ENCODE results near the gene FBN3.

Gene FBN3

GRCh38 chr19:8148088-8148409, 1.3 kb downstream of the FBN3 start:
- no peak for DNase-seq

DNA sequence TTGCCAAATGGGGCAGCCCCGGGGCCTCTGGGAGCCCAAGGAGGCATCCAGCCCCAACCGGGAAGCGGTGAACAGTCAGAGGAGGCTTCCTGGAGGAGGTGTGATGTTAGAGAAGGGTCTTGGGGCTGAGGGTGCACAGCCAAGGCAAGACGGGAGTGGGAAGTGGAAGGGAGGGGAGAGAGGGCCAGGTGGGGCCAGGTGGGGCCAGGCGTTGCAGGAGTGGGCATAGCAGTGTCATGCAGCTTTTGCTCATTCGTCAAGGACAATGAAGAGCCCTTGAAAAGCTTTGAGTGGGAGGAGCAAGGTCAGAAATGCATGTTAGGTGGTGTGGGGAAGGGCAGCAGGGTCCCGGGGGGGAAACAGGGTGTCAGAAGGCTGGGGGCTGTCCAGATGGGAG, 1.8 kb downstream of the FBN3 start:
- DNase-seq: no peak

GRCh38 chr19:8146877-8147581, 2.4 kb downstream of the FBN3 start:
- no peak for DNase-seq

GRCh38 chr19:8144273-8144995, 5.0 kb downstream of the FBN3 start:
- no peak for DNase-seq

- DNase-seq: no peak
Observed at GRCh38 chr19:8143041-8143440, 6.4 kb downstream of the FBN3 start.

- no peak for DNase-seq
Observed at GRCh38 chr19:8142513-8142900, 6.9 kb downstream of the FBN3 start.

DNA sequence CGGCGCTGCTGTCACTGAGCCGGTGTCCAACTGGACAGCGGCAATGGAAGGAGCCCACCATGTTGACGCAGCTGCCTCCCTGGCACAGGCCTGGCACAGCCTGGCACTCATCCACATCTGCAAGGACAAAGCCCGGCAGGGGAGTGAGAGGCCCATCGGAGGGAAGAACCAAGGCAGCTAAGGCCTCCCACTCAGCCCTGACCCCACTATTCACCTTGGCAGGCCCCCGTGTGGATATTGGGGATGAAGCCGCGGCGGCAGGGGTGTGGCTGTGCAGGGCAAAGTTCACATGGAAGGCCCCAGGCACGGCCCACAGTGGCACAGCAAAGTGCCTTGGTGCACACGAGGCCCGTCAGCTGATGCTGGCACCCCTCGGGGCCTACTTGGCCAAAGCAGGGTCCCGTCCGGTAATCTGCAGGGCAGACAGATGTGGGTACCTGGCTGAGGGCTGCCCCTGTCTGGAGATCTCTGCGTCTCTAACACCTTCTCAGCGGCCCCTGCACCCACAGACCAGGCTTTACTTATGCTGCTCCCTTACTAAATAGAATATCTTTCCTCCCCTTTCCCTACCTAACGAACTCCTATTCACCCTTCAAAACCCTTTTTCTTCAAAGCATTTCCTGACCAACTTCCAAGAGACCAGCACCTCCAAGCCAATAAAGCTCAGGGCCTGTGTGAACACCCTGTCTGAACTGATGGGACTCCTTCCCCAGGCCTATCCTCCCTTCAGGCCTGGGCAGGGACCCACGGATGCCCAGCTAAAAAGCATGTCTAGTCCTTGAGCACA, 7.5 kb downstream of the FBN3 start:
- no peak for DNase-seq

- no peak for DNase-seq
Observed at GRCh38 chr19:8138201-8138600, 11.2 kb downstream of the FBN3 start.

GRCh38 chr19:8137425-8137824, 12.0 kb downstream of the FBN3 start:
- no peak for DNase-seq

DNA sequence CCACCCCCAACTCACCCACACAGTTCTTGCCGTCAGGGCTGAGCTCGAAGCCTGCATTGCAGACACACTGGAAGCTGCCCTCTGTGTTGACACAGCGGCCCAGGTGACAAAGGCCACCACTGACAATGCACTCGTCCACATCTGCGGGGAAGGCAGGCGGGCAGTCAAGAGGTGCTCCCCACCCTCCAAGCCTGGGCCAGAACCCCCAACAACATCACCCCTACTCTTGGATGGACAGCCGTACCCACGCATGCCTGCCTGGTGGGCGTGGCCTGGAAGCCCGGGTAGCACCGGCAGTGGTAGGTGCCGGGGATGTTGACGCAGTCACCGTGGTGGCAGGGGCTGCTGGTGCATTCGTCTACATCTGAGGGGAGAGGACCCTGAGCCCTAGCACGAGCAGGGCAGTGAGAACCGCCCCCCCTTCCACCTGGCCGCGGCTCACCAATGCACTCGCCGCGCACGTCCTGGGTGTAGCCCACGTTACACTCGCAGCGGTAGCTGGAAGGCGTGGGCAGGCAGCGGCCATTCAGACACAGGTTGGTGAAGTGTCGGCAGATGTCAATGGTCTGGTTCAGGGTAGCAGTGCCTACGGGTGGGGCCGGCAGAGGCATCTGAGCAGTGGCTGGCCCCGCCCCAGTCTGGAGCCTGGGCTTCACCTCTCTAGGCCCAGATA, 13.3 kb downstream of the FBN3 start:
- DNase-seq: no peak

DNA sequence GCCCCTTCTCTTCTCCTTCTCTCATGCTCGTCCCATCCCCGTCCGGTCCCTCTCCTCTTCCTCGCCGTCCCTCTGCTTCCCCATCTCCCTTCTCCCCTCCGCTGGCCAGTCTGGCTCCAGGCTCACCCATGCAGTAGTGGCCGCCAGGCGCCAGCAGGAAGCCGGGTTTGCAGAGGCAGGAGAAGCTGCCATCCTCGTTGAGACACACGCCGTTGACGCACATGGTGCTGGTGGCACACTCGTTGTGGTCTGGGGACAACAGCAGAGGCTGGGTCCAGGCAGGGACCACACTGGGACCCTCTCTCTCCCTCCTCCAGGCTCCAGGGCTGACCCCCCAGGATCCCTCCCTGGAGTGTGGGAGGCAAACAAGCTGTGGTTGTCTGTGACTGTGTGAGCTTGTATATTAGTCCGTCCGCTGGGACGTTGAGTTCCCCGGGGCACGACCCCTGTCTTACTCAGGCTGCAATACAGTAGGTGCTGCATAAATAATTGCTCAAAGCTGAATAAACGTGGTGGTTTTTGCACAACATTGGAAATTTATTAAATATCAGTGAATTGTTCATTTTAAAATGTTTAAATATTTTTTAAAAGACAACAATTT, 16.4 kb downstream of the FBN3 start:
- no peak for DNase-seq

- DNase-seq: no peak
Observed at GRCh38 chr19:8131517-8131916, 17.9 kb downstream of the FBN3 start.

DNA sequence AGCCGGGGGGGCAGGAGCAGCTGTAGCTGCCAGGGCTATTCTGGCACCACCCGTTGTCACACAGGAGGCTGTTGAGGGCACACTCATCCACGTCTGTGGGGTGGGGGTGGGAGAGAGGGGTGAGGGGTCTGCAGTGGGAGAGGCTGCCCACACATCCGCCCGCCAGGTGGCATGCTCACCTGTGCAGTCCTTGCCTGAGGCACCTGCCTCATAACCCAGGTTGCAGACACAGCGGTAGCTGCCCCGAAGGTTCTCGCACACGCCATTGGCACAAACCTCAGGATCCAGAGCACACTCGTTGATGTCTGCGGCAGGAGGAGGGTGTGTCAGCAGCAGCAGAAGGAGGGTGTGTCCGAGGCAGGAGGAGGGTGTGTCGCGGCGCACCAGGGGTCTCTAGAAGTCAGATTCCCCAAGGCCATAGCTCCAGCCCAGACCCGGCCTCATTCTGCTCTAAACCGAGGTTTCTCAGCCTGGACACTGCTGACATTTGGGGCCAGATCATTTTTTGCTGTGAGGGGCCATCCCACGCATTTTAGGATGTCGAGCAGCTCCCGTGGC, 20.3 kb downstream of the FBN3 start:
- DNase-seq: no peak

- no peak for DNase-seq
Observed at GRCh38 chr19:8128551-8128950, 20.8 kb downstream of the FBN3 start.

DNA sequence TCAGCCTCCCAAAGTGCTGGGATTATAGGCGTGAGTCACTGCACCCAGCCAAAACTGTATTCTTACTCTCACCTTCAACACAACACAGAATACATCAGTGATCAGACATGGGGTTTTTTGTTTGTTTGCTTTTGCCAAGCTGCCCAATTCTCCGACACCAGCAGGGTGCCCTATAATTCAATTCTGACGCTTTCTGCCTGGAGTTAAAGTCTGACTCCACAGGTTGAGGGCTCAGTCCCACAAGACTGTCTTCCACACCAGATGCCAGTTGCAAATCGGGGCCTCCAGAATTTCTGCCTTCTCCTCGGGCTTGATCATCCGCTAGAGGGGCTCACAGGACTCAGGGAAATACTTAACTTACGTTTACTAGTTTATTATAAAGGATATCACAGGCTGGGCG, 22.1 kb downstream of the FBN3 start:
- no peak for DNase-seq

DNA sequence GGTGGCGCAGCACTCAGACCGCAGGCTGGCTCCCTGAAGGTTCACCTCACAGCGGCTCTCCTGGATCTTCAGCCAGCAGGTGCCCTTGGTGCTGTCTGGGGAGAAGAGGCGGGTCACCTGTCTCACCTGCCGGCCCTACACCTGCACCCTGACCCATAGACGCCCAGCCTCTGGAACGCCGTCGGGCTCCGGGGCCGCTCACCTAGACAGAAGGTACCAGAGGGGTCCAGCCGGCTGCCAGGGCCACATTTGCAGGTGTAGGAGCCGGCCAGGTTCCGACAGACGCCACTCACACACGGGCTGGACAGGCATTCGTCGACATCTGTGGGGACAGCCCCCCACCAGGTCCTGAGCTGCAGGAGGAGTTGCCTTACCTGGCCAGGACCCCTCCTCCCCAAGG, 22.9 kb downstream of the FBN3 start:
- DNase-seq: no peak

DNA sequence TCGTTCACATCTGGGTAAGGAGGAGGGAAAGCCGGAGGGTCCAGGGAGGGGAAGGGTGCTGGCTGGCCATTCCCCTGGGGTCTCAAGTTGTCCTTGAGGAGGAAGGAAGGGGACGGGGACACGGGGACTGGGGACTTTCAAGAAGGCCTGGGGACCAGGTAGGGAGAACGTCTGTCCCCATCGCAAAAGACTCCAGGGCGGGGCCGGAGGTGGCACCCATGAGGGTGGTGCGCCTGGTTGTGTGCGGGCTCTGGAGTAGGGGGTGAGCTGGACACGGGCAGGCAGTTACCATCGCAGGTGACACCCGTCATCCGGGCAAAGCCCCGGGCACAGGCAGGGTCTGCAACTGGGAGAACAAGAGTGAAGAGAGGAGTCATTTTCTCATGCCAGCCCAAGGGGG, 23.4 kb downstream of the FBN3 start:
- DNase-seq: no peak

DNA sequence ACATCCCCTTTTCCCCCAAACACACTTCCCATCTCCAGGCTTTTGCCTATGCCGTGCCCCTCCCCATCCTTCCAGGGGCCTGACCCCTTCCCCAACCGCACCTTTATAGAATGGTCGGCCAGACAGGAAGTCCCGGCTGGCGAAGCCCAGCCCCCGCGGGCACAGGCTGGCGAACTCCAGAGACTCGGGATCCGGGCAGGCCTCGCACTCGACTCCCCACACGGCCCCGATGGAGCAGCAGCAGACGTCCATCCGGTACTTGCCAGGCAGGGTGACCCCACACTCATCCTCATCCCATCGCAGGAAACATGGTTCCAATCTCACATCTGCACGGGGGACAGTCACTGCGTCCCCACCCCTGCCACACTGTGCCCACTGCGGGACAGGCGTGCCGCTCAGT, 25.7 kb downstream of the FBN3 start:
- no peak for DNase-seq

DNA sequence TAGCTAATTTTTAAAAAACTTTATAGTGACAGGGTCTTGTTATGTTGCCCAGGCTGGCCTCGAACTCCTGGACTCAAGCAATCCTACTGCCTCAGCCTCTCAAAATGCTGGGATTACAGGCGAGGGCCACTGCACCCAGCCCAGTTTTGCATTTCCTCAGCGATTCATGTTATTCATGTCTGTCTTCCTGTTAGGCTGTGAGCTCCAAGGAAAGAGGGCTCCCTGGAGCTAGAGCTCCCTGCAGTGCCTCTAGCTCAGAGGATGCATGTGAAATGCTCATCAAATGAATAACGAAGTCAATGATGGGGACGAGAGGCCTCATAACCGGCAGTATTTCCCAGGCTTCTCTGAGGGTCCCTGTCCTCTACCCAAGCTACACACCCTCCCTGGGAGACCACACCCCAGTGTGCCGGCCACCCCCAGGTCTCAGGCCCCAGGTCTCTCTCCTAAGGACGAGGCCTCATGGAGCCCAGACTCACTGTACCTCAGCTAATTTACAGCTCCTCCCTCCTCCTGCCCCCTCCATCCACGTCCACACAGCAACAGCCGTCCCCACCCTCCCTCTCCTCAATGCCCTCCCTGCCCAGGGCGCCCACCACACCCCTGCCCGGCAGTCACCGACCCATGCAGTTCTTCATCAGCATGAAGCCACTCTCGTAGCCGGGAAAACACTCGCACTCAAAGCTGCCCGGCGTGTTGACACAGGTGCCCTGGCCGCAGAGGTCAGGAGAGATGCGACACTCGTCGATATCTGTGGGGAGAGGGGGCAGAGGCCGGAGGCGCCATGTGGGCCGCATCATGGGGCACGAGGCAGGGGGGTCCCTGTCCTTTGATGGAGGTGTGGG, 28.5 kb downstream of the FBN3 start:
- no peak for DNase-seq

DNA sequence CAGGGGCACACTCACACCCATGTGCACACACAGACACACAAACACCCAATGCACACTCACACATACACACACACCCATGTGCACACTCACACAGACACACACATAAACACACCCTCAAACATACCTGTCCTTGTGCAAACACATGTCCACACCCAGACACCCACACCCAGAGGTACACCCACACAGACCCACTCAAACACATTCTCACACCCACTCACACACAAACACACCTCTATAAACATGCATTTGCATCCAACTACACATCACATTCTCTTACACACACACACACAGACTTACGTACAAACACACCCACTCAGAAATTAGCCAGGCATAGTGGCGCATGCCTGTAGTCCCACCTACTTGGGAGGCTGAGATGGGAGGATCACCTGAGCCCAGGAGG, 31.4 kb downstream of the FBN3 start:
- no peak for DNase-seq

- DNase-seq: no peak
Observed at GRCh38 chr19:8116437-8117293, 32.7 kb downstream of the FBN3 start.

All from NCI-H510A (cell line).